Measurements from ENCODE around the gene PPP1R8. TPM values are rescaled to one million over a fixed set of nuclear protein-coding genes. Genes with fewer than 3 reads are reported as not detected.

The PPP1R8 gene
- total and polyA plus RNA-seq, 2 experiments from 2014 or later: 7.7 to 48.3 TPM

GRCh38 chr1:27873671-27874384, 43.2 kb downstream of the PPP1R8 start:
- Histone ChIP-seq H3K9me2 (ENCODE audit: insufficient read depth) (no peaks in the 10 kb centered on the region), H3K36me3 (ENCODE audit: low read depth) (no peaks in the 10 kb centered on the region), H3K4me1 (ENCODE audit: insufficient read depth) (no peaks in the 10 kb centered on the region), H3K27ac (no peak overlapping the region), H3F3A (ENCODE audit: insufficient read depth) (no peaks in the 10 kb centered on the region), H3K9ac (no peak overlapping the region), H3K79me2 (ENCODE audit: insufficient read depth) (no peaks in the 10 kb centered on the region), H3K4me2 (ENCODE audit: unreplicated experiment) (peak overlapping the region; percentile 83), H4K20me1 (ENCODE audit: insufficient read depth) (no peaks in the 10 kb centered on the region), H3K4me3 (no peak overlapping the region; the same call in 1 of the 2 replicates), H2AFZ (no peak overlapping the region), H3K9me3 (ENCODE audit: low read depth) (no peaks in the 10 kb centered on the region), H3K27me3 (replicated peaks; ENCODE audit: insufficient read depth) (no peaks in the 10 kb centered on the region)
- TF ChIP-seq EZH2phosphoT487 (IDR thresholded peaks at IDR 0.05; ENCODE audit: insufficient read depth, low read depth) (no peak), EZH2 (IDR thresholded peaks at IDR 0.05; ENCODE audit: insufficient read depth, poor library complexity, severe bottlenecking) (no peak)
- DNase-seq: no peak
- 88 to 89% methylated on average over 16 of the region's 16 CpGs for WGBS, 2 experiments (ENCODE audit: low coverage in 1 of 2, low lambda C conversion rate in 2 of 2, missing lambda C conversion rate in 2 of 2)
- in situ Hi-C loops (cut with MboI): no loop called here

GRCh38 chr1:27876341-27877114, 45.9 kb downstream of the PPP1R8 start:
- Histone ChIP-seq H3F3A (ENCODE audit: insufficient read depth) (no peaks in the 10 kb centered on the region), H3K27ac (no peak overlapping the region), H3K4me1 (ENCODE audit: insufficient read depth) (no peaks in the 10 kb centered on the region), H3K4me3 (no peak overlapping the region), H4K20me1 (ENCODE audit: insufficient read depth) (no peaks in the 10 kb centered on the region), H3K9me3 (ENCODE audit: low read depth) (no peaks in the 10 kb centered on the region), H3K36me3 (ENCODE audit: low read depth) (no peaks in the 10 kb centered on the region), H2AFZ (no peak overlapping the region), H3K9me2 (ENCODE audit: insufficient read depth) (no peaks in the 10 kb centered on the region), H3K9ac (no peak overlapping the region), H3K79me2 (ENCODE audit: insufficient read depth) (no peaks in the 10 kb centered on the region), H3K4me2 (ENCODE audit: unreplicated experiment) (no peak overlapping the region), H3K27me3 (replicated peaks; ENCODE audit: insufficient read depth) (no peaks in the 10 kb centered on the region)
- TF ChIP-seq EZH2phosphoT487 (IDR thresholded peaks at IDR 0.05; ENCODE audit: insufficient read depth, low read depth): no peak
- no peak for TF ChIP-seq EZH2 (IDR thresholded peaks at IDR 0.05; ENCODE audit: insufficient read depth, poor library complexity, severe bottlenecking)
- no peak for DNase-seq
- 91 to 92% methylated on average over 17 to 18 of the region's 18 CpGs for WGBS, 2 experiments (ENCODE audit: low coverage in 1 of 2, low lambda C conversion rate in 2 of 2, missing lambda C conversion rate in 2 of 2)
- in situ Hi-C loops (cut with MboI): no loop called here

- 100% methylated on average over 2 of the region's 2 CpGs for WGBS, 2 experiments (ENCODE audit: low coverage in 1 of 2, low lambda C conversion rate in 2 of 2, missing lambda C conversion rate in 2 of 2)
- in situ Hi-C loops (cut with MboI): no loop called here
Measured at GRCh38 chr1:27877115-27877416, 46.5 kb downstream of the PPP1R8 start.

GRCh38 chr1:27878039-27878438, 47.5 kb downstream of the PPP1R8 start:
- H3K79me2 ChIP-seq (ENCODE audit: insufficient read depth): no peaks in the 10 kb centered on the region
- H3K4me1 ChIP-seq (ENCODE audit: insufficient read depth): no peaks in the 10 kb centered on the region
- H3K36me3 ChIP-seq (ENCODE audit: low read depth): no peaks in the 10 kb centered on the region
- H3F3A ChIP-seq (ENCODE audit: insufficient read depth): no peaks in the 10 kb centered on the region
- 72 to 78% methylated on average over 4 of the region's 4 CpGs for WGBS, 2 experiments (ENCODE audit: low coverage in 1 of 2, low lambda C conversion rate in 2 of 2, missing lambda C conversion rate in 2 of 2)
- no peaks in the 10 kb centered on the region for H3K27me3 ChIP-seq (replicated peaks; ENCODE audit: insufficient read depth)
- in situ Hi-C loops (cut with MboI): no loop called here
- no peak overlapping the region for H3K27ac ChIP-seq
- no peaks in the 10 kb centered on the region for H3K9me3 ChIP-seq (ENCODE audit: low read depth)
- TF ChIP-seq EZH2 (IDR thresholded peaks at IDR 0.05; ENCODE audit: insufficient read depth, poor library complexity, severe bottlenecking) (no peak), EZH2phosphoT487 (IDR thresholded peaks at IDR 0.05; ENCODE audit: insufficient read depth, low read depth) (no peak)
- H4K20me1 ChIP-seq (ENCODE audit: insufficient read depth): no peaks in the 10 kb centered on the region
- no peak overlapping the region for H2AFZ ChIP-seq
- no peak for DNase-seq
- H3K9me2 ChIP-seq (ENCODE audit: insufficient read depth): no peaks in the 10 kb centered on the region
- H3K9ac ChIP-seq: no peak overlapping the region
- H3K4me3 ChIP-seq: no peak overlapping the region
- H3K4me2 ChIP-seq (ENCODE audit: unreplicated experiment): no peak overlapping the region

More at GRCh38 chr1:27877115-27877416, 46.5 kb downstream of the PPP1R8 start:
- H3K4me2 ChIP-seq (ENCODE audit: unreplicated experiment): no peak overlapping the region
- H3K36me3 ChIP-seq (ENCODE audit: low read depth): no peaks in the 10 kb centered on the region
- H3K27me3 ChIP-seq (replicated peaks; ENCODE audit: insufficient read depth): no peaks in the 10 kb centered on the region
- no peaks in the 10 kb centered on the region for H3K9me2 ChIP-seq (ENCODE audit: insufficient read depth)
- no peaks in the 10 kb centered on the region for H3F3A ChIP-seq (ENCODE audit: insufficient read depth)
- no peak overlapping the region for H2AFZ ChIP-seq
- TF ChIP-seq EZH2 (IDR thresholded peaks at IDR 0.05; ENCODE audit: insufficient read depth, poor library complexity, severe bottlenecking) (no peak), EZH2phosphoT487 (IDR thresholded peaks at IDR 0.05; ENCODE audit: insufficient read depth, low read depth) (no peak)
- no peak overlapping the region for H3K27ac ChIP-seq
- H3K9ac ChIP-seq: no peak overlapping the region
- H3K4me3 ChIP-seq: no peak overlapping the region
- no peaks in the 10 kb centered on the region for H4K20me1 ChIP-seq (ENCODE audit: insufficient read depth)
- H3K79me2 ChIP-seq (ENCODE audit: insufficient read depth): no peaks in the 10 kb centered on the region
- no peak for DNase-seq
- no peaks in the 10 kb centered on the region for H3K4me1 ChIP-seq (ENCODE audit: insufficient read depth)
- no peaks in the 10 kb centered on the region for H3K9me3 ChIP-seq (ENCODE audit: low read depth)

All from GM23248 (cell line).